ENCODE data around the gene NTM.

GRCh38 chr11:131457163-131457562 lies 86.7 kb downstream of the NTM start:
- TF ChIP-seq, protein P1, sequence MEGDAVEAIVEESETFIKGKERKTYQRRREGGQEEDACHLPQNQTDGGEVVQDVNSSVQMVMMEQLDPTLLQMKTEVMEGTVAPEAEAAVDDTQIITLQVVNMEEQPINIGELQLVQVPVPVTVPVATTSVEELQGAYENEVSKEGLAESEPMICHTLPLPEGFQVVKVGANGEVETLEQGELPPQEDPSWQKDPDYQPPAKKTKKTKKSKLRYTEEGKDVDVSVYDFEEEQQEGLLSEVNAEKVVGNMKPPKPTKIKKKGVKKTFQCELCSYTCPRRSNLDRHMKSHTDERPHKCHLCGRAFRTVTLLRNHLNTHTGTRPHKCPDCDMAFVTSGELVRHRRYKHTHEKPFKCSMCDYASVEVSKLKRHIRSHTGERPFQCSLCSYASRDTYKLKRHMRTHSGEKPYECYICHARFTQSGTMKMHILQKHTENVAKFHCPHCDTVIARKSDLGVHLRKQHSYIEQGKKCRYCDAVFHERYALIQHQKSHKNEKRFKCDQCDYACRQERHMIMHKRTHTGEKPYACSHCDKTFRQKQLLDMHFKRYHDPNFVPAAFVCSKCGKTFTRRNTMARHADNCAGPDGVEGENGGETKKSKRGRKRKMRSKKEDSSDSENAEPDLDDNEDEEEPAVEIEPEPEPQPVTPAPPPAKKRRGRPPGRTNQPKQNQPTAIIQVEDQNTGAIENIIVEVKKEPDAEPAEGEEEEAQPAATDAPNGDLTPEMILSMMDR (IDR thresholded peaks at IDR 0.05): no peak
- TF ChIP-seq EP300 (IDR thresholded peaks at IDR 0.05): no peak
- no peak for TF ChIP-seq POLR2AphosphoS5 (IDR thresholded peaks at IDR 0.05)
